ENCODE measurements around the gene ATG16L1. TPM values are rescaled to one million over a fixed set of nuclear protein-coding genes. Genes with fewer than 3 reads are reported as not detected.

Gene ATG16L1
- total and polyA plus RNA-seq, 9 of the 15 experiments (the other 6 are each of a cell fraction or from before 2014, with no cell fraction given), result 6.4 to 21.3 (median 17.2) TPM

DNA sequence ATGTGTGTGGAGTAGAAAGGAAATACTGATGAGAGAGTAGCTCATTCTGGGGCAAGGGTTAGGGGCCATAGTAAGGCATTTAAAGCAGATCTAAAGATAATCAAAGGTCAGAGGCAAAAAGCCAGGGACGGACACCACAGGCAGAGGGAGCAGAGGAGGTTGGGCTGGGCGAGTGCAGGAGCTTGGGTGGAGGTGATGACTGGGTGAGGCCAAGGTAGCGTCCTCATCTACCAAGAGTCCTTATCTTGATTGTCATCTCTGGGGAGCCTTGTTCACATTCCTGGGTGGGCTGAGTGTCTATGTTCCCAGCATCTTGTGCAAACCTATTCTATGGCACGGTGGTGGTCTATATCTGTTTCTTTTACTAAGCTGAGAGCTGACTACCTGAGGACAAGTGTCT lies 30.1 kb downstream of the ATG16L1 start:
- FAIRE-seq, result no peak
- Histone ChIP-seq H3K9ac (ENCODE audit: insufficient read depth in 1 of 2, low read depth in 2 of 2, low read length in 2 of 2) (no peak overlapping the region), H3K36me3 (ENCODE audit: control insufficient read depth, insufficient read depth, low read length) (peaks cover 82% of the 10 kb centered on the region), H3K9me3 (replicated peaks; ENCODE audit: control insufficient read depth, insufficient read depth, low read depth, low read length) (no peaks in the 10 kb centered on the region), H3K4me1 (replicated peaks in 1 of 2; ENCODE audit: control insufficient read depth in 2 of 2, insufficient read depth in 2 of 2, low read length in 2 of 2) (no peaks in the 10 kb centered on the region), H4K20me1 (replicated peaks; ENCODE audit: control insufficient read depth, insufficient read depth, low read length) (no peaks in the 10 kb centered on the region; the same call in 1 of the 2 replicates), H3K27me3 (ENCODE audit: control insufficient read depth in 2 of 2, insufficient read depth in 2 of 2, low read length in 2 of 2) (no peaks in the 10 kb centered on the region), H3K27ac (ENCODE audit: extremely low read depth, low read depth, low read length) (no peak overlapping the region), H2AFZ (ENCODE audit: low read depth, low read length) (no peak overlapping the region), H3K9me1 (ENCODE audit: control insufficient read depth, insufficient read depth, low read length) (no peaks in the 10 kb centered on the region), H3K79me2 (ENCODE audit: control insufficient read depth, insufficient read depth, low read length) (no peaks in the 10 kb centered on the region), H3K4me2 (ENCODE audit: insufficient read depth, low read length) (no peak overlapping the region), H3K4me3 (no peak overlapping the region)
- no peak for DNase-seq (ENCODE audit: extremely low read depth in 1 of 4, low spot score in 3 of 4)
- TF ChIP-seq FOS (IDR thresholded peaks at IDR 0.05; ENCODE audit: extremely low read depth, insufficient read length) (no peak), ETV1 (tag; conservative IDR thresholded peaks at IDR 0.05; ENCODE audit: low read depth) (no peak), ZKSCAN1 (IDR thresholded peaks at IDR 0.05; ENCODE audit: low read depth, low read length) (no peak)
- TF ChIP-seq, protein P1, sequence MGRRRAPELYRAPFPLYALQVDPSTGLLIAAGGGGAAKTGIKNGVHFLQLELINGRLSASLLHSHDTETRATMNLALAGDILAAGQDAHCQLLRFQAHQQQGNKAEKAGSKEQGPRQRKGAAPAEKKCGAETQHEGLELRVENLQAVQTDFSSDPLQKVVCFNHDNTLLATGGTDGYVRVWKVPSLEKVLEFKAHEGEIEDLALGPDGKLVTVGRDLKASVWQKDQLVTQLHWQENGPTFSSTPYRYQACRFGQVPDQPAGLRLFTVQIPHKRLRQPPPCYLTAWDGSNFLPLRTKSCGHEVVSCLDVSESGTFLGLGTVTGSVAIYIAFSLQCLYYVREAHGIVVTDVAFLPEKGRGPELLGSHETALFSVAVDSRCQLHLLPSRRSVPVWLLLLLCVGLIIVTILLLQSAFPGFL (CRISPR knock-in tag; IDR thresholded peaks at IDR 0.05), result no peak
- in situ Hi-C loops (cut with MboI) (no loop called here), intact Hi-C loops (cut with micrococcal nuclease) (no loop called here)
- BruUV-seq (replicated peaks), result no TSS peak
- ATAC-seq, result no peak
- 82% methylated on average over 2 of the region's 4 CpGs for WGBS (ENCODE audit: insufficient coverage, low coverage, missing lambda C conversion rate)
- POLR2A ChIA-PET, result no interaction called here
- CTCF ChIA-PET (ENCODE audit: low intra/inter-chr PET ratio), result no interaction called here

DNA sequence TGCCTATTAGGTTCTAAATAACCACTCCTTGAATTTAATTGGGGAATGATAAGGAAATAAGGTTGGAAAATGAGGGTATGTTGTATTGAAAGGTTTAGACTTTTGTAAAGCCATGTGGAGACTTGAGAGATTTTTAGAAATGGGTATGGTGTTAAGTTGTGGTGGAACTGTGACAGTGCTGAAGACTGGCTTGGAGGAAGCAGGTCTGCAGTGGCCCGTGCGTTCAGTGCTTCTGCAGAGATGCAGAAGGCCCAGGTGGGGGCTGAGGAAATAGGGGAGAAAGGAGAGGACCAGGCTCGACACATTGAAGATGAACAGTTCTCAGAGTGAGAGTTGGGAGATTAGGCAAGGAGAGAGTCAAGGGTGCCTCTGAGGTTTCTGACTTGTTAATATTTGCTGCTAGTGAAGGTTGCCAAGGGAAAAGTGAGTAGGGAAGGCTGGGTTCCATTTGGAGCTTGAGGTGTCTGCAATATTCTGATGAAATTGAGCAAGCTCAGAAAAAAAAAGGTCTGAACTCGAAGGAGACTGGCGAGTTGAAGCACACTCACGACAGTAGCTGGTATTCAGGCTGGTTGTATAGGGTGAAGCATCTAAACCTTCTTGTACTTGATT lies 30.6 kb downstream of the ATG16L1 start:
- in situ Hi-C loops (cut with MboI), result no loop called here
- Histone ChIP-seq H3K4me3 (no peak overlapping the region), H3K27me3 (ENCODE audit: control insufficient read depth in 2 of 2, insufficient read depth in 2 of 2, low read length in 2 of 2) (no peaks in the 10 kb centered on the region), H3K9ac (ENCODE audit: insufficient read depth in 1 of 2, low read depth in 2 of 2, low read length in 2 of 2) (no peak overlapping the region), H2AFZ (ENCODE audit: low read depth, low read length) (no peak overlapping the region), H4K20me1 (replicated peaks; ENCODE audit: control insufficient read depth, insufficient read depth, low read length) (no peaks in the 10 kb centered on the region; the same call in 1 of the 2 replicates), H3K4me1 (replicated peaks in 1 of 2; ENCODE audit: control insufficient read depth in 2 of 2, insufficient read depth in 2 of 2, low read length in 2 of 2) (no peaks in the 10 kb centered on the region), H3K27ac (ENCODE audit: extremely low read depth, low read depth, low read length) (no peak overlapping the region), H3K9me3 (replicated peaks; ENCODE audit: control insufficient read depth, insufficient read depth, low read depth, low read length) (no peaks in the 10 kb centered on the region), H3K4me2 (ENCODE audit: insufficient read depth, low read length) (no peak overlapping the region), H3K9me1 (ENCODE audit: control insufficient read depth, insufficient read depth, low read length) (no peaks in the 10 kb centered on the region), H3K79me2 (ENCODE audit: control insufficient read depth, insufficient read depth, low read length) (no peaks in the 10 kb centered on the region), H3K36me3 (ENCODE audit: control insufficient read depth, insufficient read depth, low read length) (peaks cover 82% of the 10 kb centered on the region)
- BruUV-seq (replicated peaks), result no TSS peak
- 97% methylated on average over 6 of the region's 6 CpGs for WGBS (ENCODE audit: insufficient coverage, low coverage, missing lambda C conversion rate)
- ChIA-PET POLR2A (no interaction called here), CTCF (ENCODE audit: low intra/inter-chr PET ratio) (no interaction called here)
- intact Hi-C loops (cut with micrococcal nuclease), result no loop called here
- no peak for FAIRE-seq
- ATAC-seq, result no peak
- no peak for DNase-seq (ENCODE audit: extremely low read depth in 1 of 4, low spot score in 3 of 4)
- TF ChIP-seq, protein P2, sequence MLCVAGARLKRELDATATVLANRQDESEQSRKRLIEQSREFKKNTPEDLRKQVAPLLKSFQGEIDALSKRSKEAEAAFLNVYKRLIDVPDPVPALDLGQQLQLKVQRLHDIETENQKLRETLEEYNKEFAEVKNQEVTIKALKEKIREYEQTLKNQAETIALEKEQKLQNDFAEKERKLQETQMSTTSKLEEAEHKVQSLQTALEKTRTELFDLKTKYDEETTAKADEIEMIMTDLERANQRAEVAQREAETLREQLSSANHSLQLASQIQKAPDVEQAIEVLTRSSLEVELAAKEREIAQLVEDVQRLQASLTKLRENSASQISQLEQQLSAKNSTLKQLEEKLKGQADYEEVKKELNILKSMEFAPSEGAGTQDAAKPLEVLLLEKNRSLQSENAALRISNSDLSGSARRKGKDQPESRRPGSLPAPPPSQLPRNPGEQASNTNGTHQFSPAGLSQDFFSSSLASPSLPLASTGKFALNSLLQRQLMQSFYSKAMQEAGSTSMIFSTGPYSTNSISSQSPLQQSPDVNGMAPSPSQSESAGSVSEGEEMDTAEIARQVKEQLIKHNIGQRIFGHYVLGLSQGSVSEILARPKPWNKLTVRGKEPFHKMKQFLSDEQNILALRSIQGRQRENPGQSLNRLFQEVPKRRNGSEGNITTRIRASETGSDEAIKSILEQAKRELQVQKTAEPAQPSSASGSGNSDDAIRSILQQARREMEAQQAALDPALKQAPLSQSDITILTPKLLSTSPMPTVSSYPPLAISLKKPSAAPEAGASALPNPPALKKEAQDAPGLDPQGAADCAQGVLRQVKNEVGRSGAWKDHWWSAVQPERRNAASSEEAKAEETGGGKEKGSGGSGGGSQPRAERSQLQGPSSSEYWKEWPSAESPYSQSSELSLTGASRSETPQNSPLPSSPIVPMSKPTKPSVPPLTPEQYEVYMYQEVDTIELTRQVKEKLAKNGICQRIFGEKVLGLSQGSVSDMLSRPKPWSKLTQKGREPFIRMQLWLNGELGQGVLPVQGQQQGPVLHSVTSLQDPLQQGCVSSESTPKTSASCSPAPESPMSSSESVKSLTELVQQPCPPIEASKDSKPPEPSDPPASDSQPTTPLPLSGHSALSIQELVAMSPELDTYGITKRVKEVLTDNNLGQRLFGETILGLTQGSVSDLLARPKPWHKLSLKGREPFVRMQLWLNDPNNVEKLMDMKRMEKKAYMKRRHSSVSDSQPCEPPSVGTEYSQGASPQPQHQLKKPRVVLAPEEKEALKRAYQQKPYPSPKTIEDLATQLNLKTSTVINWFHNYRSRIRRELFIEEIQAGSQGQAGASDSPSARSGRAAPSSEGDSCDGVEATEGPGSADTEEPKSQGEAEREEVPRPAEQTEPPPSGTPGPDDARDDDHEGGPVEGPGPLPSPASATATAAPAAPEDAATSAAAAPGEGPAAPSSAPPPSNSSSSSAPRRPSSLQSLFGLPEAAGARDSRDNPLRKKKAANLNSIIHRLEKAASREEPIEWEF (CRISPR knock-in tag; IDR thresholded peaks at IDR 0.05), result no peak
- TF ChIP-seq MAFK (IDR thresholded peaks at IDR 0.05; ENCODE audit: low read length) (no peak), E2F3 (CRISPR knock-in tag; IDR thresholded peaks at IDR 0.05) (no peak)

All from K562 (cell line).